Stimulated activated CD4-positive, alpha-beta T cell treated with anti-CD3 and anti-CD28 coated beads, Interleukin-12 subunit alpha, Interleukin-12 subunit beta, amount 100 ng/mL, for 4 hours (primary cell): ENCODE results near the gene DIO3.
"Not testable (repeated sequence)": the region's sequence is repeated elsewhere in the genome, so short reads cannot be mapped to it uniquely, and the experiment has no call there.

Experiments
- DNase-seq: peaks from one replicate; pipeline ENCODE4 v3.0.0-alpha.2; 2020

DIO3 gene

GRCh38 chr14:101559624-101560533 is 1.4 kb upstream of the DIO3 start:
- DNase-seq: no peak

- no peak for DNase-seq
Observed at GRCh38 chr14:101560534-101561113, 671 bp upstream of the DIO3 start.

GRCh38 chr14:101561897-101562490 is 699 bp downstream of the DIO3 start:
- DNase-seq: no peak

- DNase-seq: no peak
Observed at GRCh38 chr14:101562659-101563351, 1.5 kb downstream of the DIO3 start.

GRCh38 chr14:101563352-101563653 is 2.0 kb downstream of the DIO3 start:
- no peak for DNase-seq

GRCh38 chr14:101563654-101564443 is 2.6 kb downstream of the DIO3 start:
- no peak for DNase-seq

GRCh38 chr14:101564444-101564776 is 3.1 kb downstream of the DIO3 start:
- no peak for DNase-seq

GRCh38 chr14:101564819-101565698 is 3.8 kb downstream of the DIO3 start:
- no peak for DNase-seq

- DNase-seq: no peak
Observed at GRCh38 chr14:101567252-101567651, 6.0 kb downstream of the DIO3 start.

GRCh38 chr14:101571004-101571403 is 9.7 kb downstream of the DIO3 start:
- no peak for DNase-seq

- not testable (repeated sequence) for DNase-seq
Observed at GRCh38 chr14:101572526-101572925, 11.2 kb downstream of the DIO3 start.

- DNase-seq: no peak
Observed at GRCh38 chr14:101573289-101573688, 12.0 kb downstream of the DIO3 start.

- DNase-seq: no peak
Observed at GRCh38 chr14:101575581-101575980, 14.3 kb downstream of the DIO3 start.

GRCh38 chr14:101577221-101577909 is 16.1 kb downstream of the DIO3 start:
- DNase-seq: no peak

- DNase-seq: no peak
Observed at GRCh38 chr14:101578489-101578888, 17.2 kb downstream of the DIO3 start.

- no peak for DNase-seq
Observed at GRCh38 chr14:101579372-101580080, 18.2 kb downstream of the DIO3 start.

GRCh38 chr14:101581806-101582205 is 20.5 kb downstream of the DIO3 start:
- DNase-seq: no peak

- no peak for DNase-seq
Observed at GRCh38 chr14:101582294-101582693, 21.0 kb downstream of the DIO3 start.

GRCh38 chr14:101583006-101583714 is 21.9 kb downstream of the DIO3 start:
- no peak for DNase-seq

- DNase-seq: no peak
Observed at GRCh38 chr14:101583715-101584054, 22.4 kb downstream of the DIO3 start.
